Uterus (tissue), 4 donors: Measurements from ENCODE around the gene PCIF1. TPM values are rescaled to one million over a fixed set of nuclear protein-coding genes. Genes with fewer than 3 reads are reported as not detected.
"Not testable (repeated sequence)": the region's sequence is repeated elsewhere in the genome, so short reads cannot be mapped to it uniquely, and the experiment has no call there.

Experiments
- DNase-seq, 2 donors: peaks; one replicate each; pipeline ENCODE4 v3.0.0-alpha.2; 2019 to 2020
- H3K27ac ChIP-seq, 2 donors: fragments of 200-600 bp; sonication (generic); 1 replicate in 1 of 2; 2 replicates in 1 of 2; pipeline ENCODE4 v1.5.1; 2016 to 2018
- H3K27me3 ChIP-seq, 2 donors: fragments of 200-600 bp; sonication (generic); one replicate each; pipeline ENCODE4 v1.5.1; 2018 to 2019; ENCODE audit warnings: control low read depth in 1 of 2
- H3K36me3 ChIP-seq, 2 donors: fragments of 200-600 bp; sonication (generic); one replicate each; pipeline ENCODE4 v1.5.1; 2019; ENCODE audit warnings: control low read depth in 1 of 2
- H3K4me1 ChIP-seq, 2 donors: fragments of 200-600 bp; sonication (generic); one replicate each; pipeline ENCODE4 v1.5.1; 2018 to 2019; ENCODE audit warnings: control low read depth in 1 of 2
- H3K4me3 ChIP-seq, 2 donors: fragments of 200-600 bp; sonication (generic); 1 replicate in 1 of 2; 2 replicates in 1 of 2; pipeline ENCODE4 v1.5.1; 2018 to 2019; ENCODE audit warnings: mild to moderate bottlenecking in 1 of 2
- H3K9me3 ChIP-seq, 2 donors: fragments of 200-600 bp; sonication (generic); one replicate each; pipeline ENCODE4 v1.5.1; 2019; ENCODE audit warnings: control low read depth in 1 of 2
- POLR2A ChIP-seq, 2 donors: fragments of 450-650 bp; IDR thresholded peaks; one replicate each; pipeline ENCODE4 v1.6.1; 2016; ENCODE audit warnings: antibody characterized with exemption in 2 of 2, mild to moderate bottlenecking in 1 of 2, moderate library complexity in 1 of 2
- intact Hi-C: fragments of 100-400 bp; cut with DNase I; formaldehyde crosslinking; loops from one replicate; pipeline ENCODE4 v1.15.1; 2023; ENCODE audit warnings: low total_unique reads
- total RNA-seq, 4 donors: library from RNA; depleted of rRNA in 3 of 4; stranded (reverse); fragments of >200 nt in 3 of 4; gene quantifications; one replicate each; pipeline versions ENCODE4 v1.1.0 to v1.2.4, GENCODE V29; 2014 to 2023
- TF ChIP-seq, protein P1 (sequence below), 4 experiments: fragments of 200-600 bp in 2 of 4; fragments of 450-650 bp in 2 of 4; sonication (generic) in 2 of 4; IDR thresholded peaks; one replicate each; pipeline ENCODE4 v1.5.1; 2016 to 2019; ENCODE audit warnings: antibody characterized with exemption in 4 of 4, mild to moderate bottlenecking in 2 of 4, moderate library complexity in 1 of 4
- donor health status: DM: yes; HTN: yes; CAD: no.

Gene PCIF1
- total RNA-seq, 4 donors from 2014 or later, result 11.0 to 71.0 (median 40.0) TPM

GRCh38 chr20:45994761-45995493 is 60.4 kb downstream of the PCIF1 start:
- H3K4me3 ChIP-seq, result no peak overlapping the region
- no peak for DNase-seq
- no peaks in the 10 kb centered on the region for H3K4me1 ChIP-seq
- no peaks in the 10 kb centered on the region for H3K36me3 ChIP-seq
- no peaks in the 10 kb centered on the region for H3K9me3 ChIP-seq
- intact Hi-C loops, result no loop called here
- TF ChIP-seq, protein P1, sequence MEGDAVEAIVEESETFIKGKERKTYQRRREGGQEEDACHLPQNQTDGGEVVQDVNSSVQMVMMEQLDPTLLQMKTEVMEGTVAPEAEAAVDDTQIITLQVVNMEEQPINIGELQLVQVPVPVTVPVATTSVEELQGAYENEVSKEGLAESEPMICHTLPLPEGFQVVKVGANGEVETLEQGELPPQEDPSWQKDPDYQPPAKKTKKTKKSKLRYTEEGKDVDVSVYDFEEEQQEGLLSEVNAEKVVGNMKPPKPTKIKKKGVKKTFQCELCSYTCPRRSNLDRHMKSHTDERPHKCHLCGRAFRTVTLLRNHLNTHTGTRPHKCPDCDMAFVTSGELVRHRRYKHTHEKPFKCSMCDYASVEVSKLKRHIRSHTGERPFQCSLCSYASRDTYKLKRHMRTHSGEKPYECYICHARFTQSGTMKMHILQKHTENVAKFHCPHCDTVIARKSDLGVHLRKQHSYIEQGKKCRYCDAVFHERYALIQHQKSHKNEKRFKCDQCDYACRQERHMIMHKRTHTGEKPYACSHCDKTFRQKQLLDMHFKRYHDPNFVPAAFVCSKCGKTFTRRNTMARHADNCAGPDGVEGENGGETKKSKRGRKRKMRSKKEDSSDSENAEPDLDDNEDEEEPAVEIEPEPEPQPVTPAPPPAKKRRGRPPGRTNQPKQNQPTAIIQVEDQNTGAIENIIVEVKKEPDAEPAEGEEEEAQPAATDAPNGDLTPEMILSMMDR (IDR thresholded peaks at IDR 0.05), result no peak
- TF ChIP-seq POLR2A (IDR thresholded peaks at IDR 0.05), result no peak
- no peak overlapping the region for H3K27ac ChIP-seq
- peaks cover 0 to 3% of the 10 kb centered on the region in 2 donors for H3K27me3 ChIP-seq

- H3K9me3 ChIP-seq, H3K27ac ChIP-seq, DNase-seq, H3K27me3 ChIP-seq, H3K36me3 ChIP-seq, intact Hi-C loops, H3K4me3 ChIP-seq, H3K4me1 ChIP-seq: not testable (repeated sequence)
These were observed 61.1 kb downstream of the PCIF1 start for GRCh38 chr20:45995495-45996097.

DNA sequence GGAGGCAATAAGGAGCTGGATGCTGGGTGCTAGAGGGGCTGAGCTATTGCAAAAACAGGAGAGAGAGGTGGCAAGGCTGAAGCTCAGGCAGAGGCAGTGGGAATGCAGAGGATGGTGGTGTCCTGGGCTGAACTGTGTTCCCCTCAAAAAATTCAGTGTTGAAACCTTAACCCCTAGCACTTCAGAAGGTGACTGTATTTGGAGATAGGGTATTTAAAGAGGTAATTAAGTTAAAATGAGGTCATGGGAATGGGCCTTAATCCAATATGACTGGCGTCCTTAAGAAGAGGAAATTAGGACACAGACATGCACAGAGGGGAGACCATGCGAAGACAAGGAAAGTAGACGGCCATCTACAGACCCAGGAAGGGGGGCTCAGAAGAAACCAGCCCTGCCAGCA is 62.7 kb downstream of the PCIF1 start:
- H3K27me3 ChIP-seq, result peaks cover 0 to 3% of the 10 kb centered on the region in 2 donors
- no peak overlapping the region for H3K27ac ChIP-seq
- no peak for TF ChIP-seq POLR2A (IDR thresholded peaks at IDR 0.05)
- TF ChIP-seq, protein P1 (IDR thresholded peaks at IDR 0.05), result no peak
- no peaks in the 10 kb centered on the region for H3K9me3 ChIP-seq
- DNase-seq, result no peak
- no peaks in the 10 kb centered on the region for H3K4me1 ChIP-seq
- H3K36me3 ChIP-seq, result no peaks in the 10 kb centered on the region
- H3K4me3 ChIP-seq, result no peak overlapping the region
- intact Hi-C loops, result no loop called here

Other genes starting within 250 kb of the PCIF1 start
- not detected for gene WFDC13, start 232.6 kb upstream of the PCIF1 start, total RNA-seq
- gene WFDC10B, start 229.7 kb upstream of the PCIF1 start, total RNA-seq, result not detected
- not detected for gene SPINT4, start 212.3 kb upstream of the PCIF1 start, total RNA-seq
- gene WFDC3, start 142.8 kb upstream of the PCIF1 start, total RNA-seq, result 1 to 10 TPM in 1 of 4 donors, not detected in 3; 2.0 TPM
- gene DNTTIP1, start 142.7 kb upstream of the PCIF1 start, total RNA-seq, result 10 to 100 TPM; 11.2 to 29.8 (median 17.1) TPM
- 10 to 100 TPM in 1 of 4 donors, not detected in 3; 12.4 TPM for gene UBE2C, start 122.0 kb upstream of the PCIF1 start, total RNA-seq
- 1 to 10 TPM in 1 of 4 donors, under 1 TPM in 1, not detected in 2; 0.59 to 1.3 TPM for gene TNNC2, start 107.4 kb upstream of the PCIF1 start, total RNA-seq
- 100 to 1,000 TPM in 1 of 4 donors, 10 to 100 TPM in 3; 56.5 to 145 (median 63.2) TPM for gene SNX21, start 100.9 kb upstream of the PCIF1 start, total RNA-seq
- 10 to 100 TPM; 17.2 to 31.5 (median 23.5) TPM for gene ACOT8, start 77.3 kb upstream of the PCIF1 start, total RNA-seq
- 1 to 10 TPM; 3.1 to 9.2 (median 4.3) TPM for gene ZSWIM3, start 77.1 kb upstream of the PCIF1 start, total RNA-seq
- 10 to 100 TPM in 1 of 4 donors, 1 to 10 TPM in 2, under 1 TPM in 1; 0.77 to 12.2 (median 3.3) TPM for gene ZSWIM1, start 53.5 kb upstream of the PCIF1 start, total RNA-seq
- 10 to 100 TPM in 1 of 4 donors, 1 to 10 TPM in 3; 2.6 to 16.2 (median 6.0) TPM for gene SPATA25, start 47.1 kb upstream of the PCIF1 start, total RNA-seq
- gene NEURL2, start 43.5 kb upstream of the PCIF1 start, total RNA-seq, result 10 to 100 TPM in 1 of 4 donors, 1 to 10 TPM in 2, under 1 TPM in 1; 0.29 to 11.5 (median 4.7) TPM
- gene CTSA, start 43.3 kb upstream of the PCIF1 start, total RNA-seq, result 10 to 100 TPM; 20.6 to 66.9 (median 32.5) TPM
- gene PLTP, start 22.5 kb upstream of the PCIF1 start, total RNA-seq, result 100 to 1,000 TPM in 2 of 4 donors, 10 to 100 TPM in 2; 31.2 to 221 (median 113) TPM
- 10 to 100 TPM; 14.9 to 40.0 (median 29.0) TPM for gene ZNF335, start 37.5 kb downstream of the PCIF1 start, total RNA-seq
- under 1 TPM in 2 of 4 donors, not detected in 2; 0.24 to 0.35 TPM for gene MMP9, start 74.2 kb downstream of the PCIF1 start, total RNA-seq
- gene SLC12A5, start 94.5 kb downstream of the PCIF1 start, total RNA-seq, result under 1 TPM in 1 of 4 donors, not detected in 3; 0.35 TPM
- gene NCOA5, start 155.3 kb downstream of the PCIF1 start, total RNA-seq, result 10 to 100 TPM in 3 of 4 donors, 1 to 10 TPM in 1; 8.2 to 37.8 (median 29.5) TPM
- 10 to 100 TPM in 3 of 4 donors, 1 to 10 TPM in 1; 2.6 to 36.5 (median 23.5) TPM for gene CD40, start 183.6 kb downstream of the PCIF1 start, total RNA-seq